Endodermal cell (in vitro differentiated cells): ENCODE data around the gene SVIP. TPM values are rescaled to one million over a fixed set of nuclear protein-coding genes. Genes with fewer than 3 reads are reported as not detected.

Experiments
- DNase-seq: peaks from one replicate; pipeline ENCODE4 v3.0.0-alpha.2; 2017
- H3K27ac ChIP-seq: 2 replicates; pipeline ENCODE4 v1.5.1; 2013; ENCODE audit warnings: mild to moderate bottlenecking, low read depth, low read length, moderate library complexity
- H3K27me3 ChIP-seq: 2 replicates; pipeline ENCODE4 v1.6.1; 2013; ENCODE audit warnings: mild to moderate bottlenecking, low read length, moderate library complexity; ENCODE audit not compliant: insufficient read depth, control insufficient read depth, poor library complexity, severe bottlenecking
- H3K36me3 ChIP-seq: 2 replicates; pipeline ENCODE4 v1.7.0; 2013; ENCODE audit warnings: mild to moderate bottlenecking, low read length, moderate library complexity; ENCODE audit not compliant: control insufficient read depth, insufficient read depth
- H3K4me1 ChIP-seq: one replicate; pipeline ENCODE4 v1.7.0; 2013; ENCODE audit warnings: low read length; ENCODE audit not compliant: control insufficient read depth, insufficient read depth
- H3K4me3 ChIP-seq: 2 replicates; pipeline ENCODE4 v1.5.1; 2013; ENCODE audit warnings: mild to moderate bottlenecking, low read length, moderate library complexity
- H3K9ac ChIP-seq: 2 replicates; pipeline ENCODE4 v1.6.1; 2013; ENCODE audit warnings: mild to moderate bottlenecking, low read length, moderate library complexity; ENCODE audit not compliant: poor library complexity, severe bottlenecking; ENCODE audit errors: extremely low read depth
- H3K9me3 ChIP-seq: 2 replicates; pipeline ENCODE4 v1.6.1; 2013; ENCODE audit warnings: mild to moderate bottlenecking, low read length, moderate library complexity; ENCODE audit not compliant: control insufficient read depth
- H3K27ac Mint-ChIP-seq: 2 replicates; pipeline ENCODE4 v1.8.0; 2020; ENCODE audit warnings: mixed read lengths
- H3K27me3 Mint-ChIP-seq: 2 replicates; pipeline ENCODE4 v1.8.0; 2021; ENCODE audit warnings: mild to moderate bottlenecking, mixed read lengths; ENCODE audit not compliant: insufficient read depth
- H3K36me3 Mint-ChIP-seq: 2 replicates; pipeline ENCODE4 v1.8.0; 2020; ENCODE audit warnings: low read depth, mixed read lengths
- H3K4me1 Mint-ChIP-seq: 2 replicates; pipeline ENCODE4 v1.8.0; 2020; ENCODE audit warnings: mixed read lengths
- H3K4me3 Mint-ChIP-seq: 2 replicates; pipeline ENCODE4 v1.8.0; 2020; ENCODE audit warnings: mild to moderate bottlenecking, moderate library complexity, mixed read lengths
- H3K9me3 Mint-ChIP-seq: 2 replicates; pipeline ENCODE4 v1.8.0; 2020; ENCODE audit warnings: mild to moderate bottlenecking, mixed read lengths
- WGBS, 2 experiments: methylation state at CpG; one replicate each; pipeline versions ENCODE4 v1.1.5 to v1.1.7; 2013; ENCODE audit warnings: missing lambda C conversion rate in 2 of 2, mixed read lengths in 1 of 2; ENCODE audit not compliant: insufficient coverage in 1 of 2, insufficient read length in 1 of 2; 5-methylcytosine and 5-hydroxymethylcytosine counted together
- total RNA-seq, 2 donors: library from RNA; stranded (reverse); fragmentation: NEBNext Ultra II Directional in 1 of 2; extraction: Animal tissue kit (Norgen Biotek cat#: 25700) in 1 of 2; gene quantifications; 2 replicates in 1 of 2; 3 replicates in 1 of 2; pipeline ENCODE4 v1.2.1, GENCODE V29; 2021
- TF ChIP-seq, protein P1 (sequence below): fragments of 200-600 bp; sonication (generic); conservative IDR thresholded peaks from 2 replicates; pipeline ENCODE4 v1.5.0; 2021; ENCODE audit warnings: antibody characterized with exemption, mild to moderate bottlenecking

Gene SVIP
- total RNA-seq, 2 donors from 2014 or later, result 9.8 to 22.6 TPM

DNA sequence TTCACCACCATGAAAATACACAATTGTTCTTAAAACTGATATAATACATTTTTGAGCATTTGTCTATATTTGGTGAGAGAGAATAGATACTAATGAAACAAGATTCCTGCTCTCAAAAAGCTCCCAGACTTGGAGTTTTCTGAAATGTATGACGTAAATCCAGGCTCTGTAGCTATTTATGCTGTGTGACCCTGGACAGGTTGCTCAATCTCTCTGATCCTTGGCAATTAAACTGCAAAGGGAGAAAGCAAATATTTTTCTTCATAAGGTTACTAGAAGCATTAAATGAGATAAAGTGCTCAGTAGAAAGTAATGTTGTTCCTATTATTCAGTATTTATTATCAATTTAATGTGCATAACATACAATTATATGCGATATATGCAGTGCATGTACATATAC, 42.5 kb downstream of the SVIP start:
- TF ChIP-seq, protein P1, sequence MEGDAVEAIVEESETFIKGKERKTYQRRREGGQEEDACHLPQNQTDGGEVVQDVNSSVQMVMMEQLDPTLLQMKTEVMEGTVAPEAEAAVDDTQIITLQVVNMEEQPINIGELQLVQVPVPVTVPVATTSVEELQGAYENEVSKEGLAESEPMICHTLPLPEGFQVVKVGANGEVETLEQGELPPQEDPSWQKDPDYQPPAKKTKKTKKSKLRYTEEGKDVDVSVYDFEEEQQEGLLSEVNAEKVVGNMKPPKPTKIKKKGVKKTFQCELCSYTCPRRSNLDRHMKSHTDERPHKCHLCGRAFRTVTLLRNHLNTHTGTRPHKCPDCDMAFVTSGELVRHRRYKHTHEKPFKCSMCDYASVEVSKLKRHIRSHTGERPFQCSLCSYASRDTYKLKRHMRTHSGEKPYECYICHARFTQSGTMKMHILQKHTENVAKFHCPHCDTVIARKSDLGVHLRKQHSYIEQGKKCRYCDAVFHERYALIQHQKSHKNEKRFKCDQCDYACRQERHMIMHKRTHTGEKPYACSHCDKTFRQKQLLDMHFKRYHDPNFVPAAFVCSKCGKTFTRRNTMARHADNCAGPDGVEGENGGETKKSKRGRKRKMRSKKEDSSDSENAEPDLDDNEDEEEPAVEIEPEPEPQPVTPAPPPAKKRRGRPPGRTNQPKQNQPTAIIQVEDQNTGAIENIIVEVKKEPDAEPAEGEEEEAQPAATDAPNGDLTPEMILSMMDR, result no peak
- H3K9me3 ChIP-seq, result no peaks in the 10 kb centered on the region
- H3K27me3 Mint-ChIP-seq, result no peaks in the 10 kb centered on the region
- no peaks in the 10 kb centered on the region for H3K4me1 ChIP-seq
- H3K4me3 Mint-ChIP-seq, result no peak overlapping the region
- DNase-seq, result no peak
- H3K36me3 Mint-ChIP-seq, result no peaks in the 10 kb centered on the region
- no peak overlapping the region for H3K27ac ChIP-seq
- no peak overlapping the region for H3K27ac Mint-ChIP-seq
- H3K9me3 Mint-ChIP-seq, result no peaks in the 10 kb centered on the region
- H3K4me3 ChIP-seq, result no peak overlapping the region
- no peaks in the 10 kb centered on the region for H3K27me3 ChIP-seq
- no peak overlapping the region for H3K9ac ChIP-seq
- H3K36me3 ChIP-seq, result no peaks in the 10 kb centered on the region
- 93 to 100% methylated on average over 1 of the region's 2 CpGs for WGBS, 2 experiments
- H3K4me1 Mint-ChIP-seq, result no peaks in the 10 kb centered on the region

DNA sequence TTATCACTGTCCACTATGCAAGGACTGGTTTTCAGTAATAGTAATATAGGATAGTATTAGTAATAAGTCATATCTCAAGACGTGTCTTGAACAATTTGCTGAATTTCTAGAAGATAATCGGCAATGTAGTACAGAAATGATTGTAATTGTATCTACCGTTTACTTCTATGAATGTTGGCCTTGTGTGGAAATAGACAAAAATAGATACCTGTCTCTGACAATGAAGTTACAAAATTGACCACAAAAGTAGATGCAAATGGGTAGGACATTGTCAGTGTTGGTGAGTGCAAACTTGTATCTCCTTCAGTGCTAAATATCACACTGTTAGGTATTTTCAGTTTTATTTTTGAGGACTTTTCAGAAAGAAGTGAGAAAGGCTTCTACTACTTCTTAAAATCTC, 43.1 kb downstream of the SVIP start:
- Histone ChIP-seq H3K4me1 (no peaks in the 10 kb centered on the region), H3K36me3 (no peaks in the 10 kb centered on the region), H3K4me3 (no peak overlapping the region), H3K9ac (no peak overlapping the region), H3K27ac (no peak overlapping the region), H3K27me3 (no peaks in the 10 kb centered on the region), H3K9me3 (no peaks in the 10 kb centered on the region)
- DNase-seq, result no peak
- Mint-ChIP-seq H3K27ac (no peak overlapping the region), H3K9me3 (no peaks in the 10 kb centered on the region), H3K4me1 (no peaks in the 10 kb centered on the region), H3K4me3 (no peak overlapping the region), H3K36me3 (no peaks in the 10 kb centered on the region), H3K27me3 (no peaks in the 10 kb centered on the region)
- TF ChIP-seq, protein P1, result no peak
- WGBS, 2 experiments, result 90 to 92% methylated on average over 3 of the region's 3 CpGs

DNA sequence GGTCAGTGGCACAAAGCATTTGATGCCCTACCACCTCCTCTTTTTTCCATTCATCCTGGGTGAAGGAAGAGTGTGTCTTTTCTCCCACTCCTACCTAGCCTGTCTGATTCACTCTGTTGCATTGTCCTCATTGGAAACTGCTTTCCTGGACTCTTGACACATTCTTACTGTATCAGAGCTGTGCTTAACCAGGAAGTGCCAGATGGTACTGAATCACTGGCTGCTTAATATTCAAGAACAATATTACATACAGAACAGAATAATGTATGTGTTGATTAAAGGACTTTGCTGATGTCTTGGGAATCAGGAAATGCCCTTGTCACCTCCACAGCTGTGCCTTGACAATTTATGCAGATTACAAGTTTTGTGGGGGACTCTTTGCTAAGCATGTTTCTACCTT, 44.4 kb downstream of the SVIP start:
- TF ChIP-seq, protein P1, result no peak
- H3K36me3 ChIP-seq, result no peaks in the 10 kb centered on the region
- no peak overlapping the region for H3K9ac ChIP-seq
- Mint-ChIP-seq H3K4me3 (no peak overlapping the region), H3K36me3 (no peaks in the 10 kb centered on the region), H3K9me3 (no peaks in the 10 kb centered on the region), H3K4me1 (peaks cover 2% of the 10 kb centered on the region), H3K27ac (no peak overlapping the region), H3K27me3 (no peaks in the 10 kb centered on the region)
- H3K4me3 ChIP-seq, result no peak overlapping the region
- H3K27ac ChIP-seq, result peak overlapping the region; percentile 67
- no peaks in the 10 kb centered on the region for H3K4me1 ChIP-seq
- no peaks in the 10 kb centered on the region for H3K9me3 ChIP-seq
- no peaks in the 10 kb centered on the region for H3K27me3 ChIP-seq
- no peak for DNase-seq
